Astrocyte of the cerebellum (primary cell): ENCODE data around the gene CGNL1.

ENCODE experiments used
- DNase-seq: peaks from one replicate; pipeline ENCODE4 v3.0.0-alpha.2; 2011; ENCODE audit warnings: low read depth
- H3K4me3 ChIP-seq: 2 replicates; pipeline ENCODE4 v1.5.1; 2011; ENCODE audit warnings: mild to moderate bottlenecking, low read depth, low read length, moderate library complexity
- in situ Hi-C: cut with HindIII; loops from 2 replicates; pipeline ENCODE4 v1.10.0; 2017; ENCODE audit warnings: low sequenced_read_pairs
- TF ChIP-seq, protein P1 (sequence below): IDR thresholded peaks from 2 replicates; pipeline ENCODE4 v1.5.1; 2012; ENCODE audit warnings: low read length, low read depth, moderate library complexity, mild to moderate bottlenecking; ENCODE audit errors: missing control alignments

CGNL1 gene

DNA sequence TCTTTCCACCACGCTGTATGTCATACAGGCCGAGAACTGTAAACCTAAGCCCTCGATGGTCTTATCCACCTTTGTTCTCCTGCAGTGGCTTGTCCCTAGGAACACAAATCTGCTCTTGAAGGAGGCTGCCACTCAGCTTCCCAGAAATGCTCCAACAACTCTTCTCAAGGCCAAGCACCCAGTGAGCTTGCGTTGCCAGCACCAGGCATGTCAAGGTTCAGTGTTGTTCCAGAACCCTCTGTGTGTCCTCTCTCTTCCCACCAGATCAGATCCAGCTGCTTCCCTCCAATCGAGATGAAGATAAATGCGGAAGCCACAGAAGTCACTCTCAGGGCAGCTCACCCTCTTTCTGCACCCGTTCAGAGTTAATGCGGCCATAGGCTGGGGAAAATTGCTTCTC lies 204.1 kb downstream of the CGNL1 start:
- H3K4me3 ChIP-seq = no peak overlapping the region
- TF ChIP-seq, protein P1, sequence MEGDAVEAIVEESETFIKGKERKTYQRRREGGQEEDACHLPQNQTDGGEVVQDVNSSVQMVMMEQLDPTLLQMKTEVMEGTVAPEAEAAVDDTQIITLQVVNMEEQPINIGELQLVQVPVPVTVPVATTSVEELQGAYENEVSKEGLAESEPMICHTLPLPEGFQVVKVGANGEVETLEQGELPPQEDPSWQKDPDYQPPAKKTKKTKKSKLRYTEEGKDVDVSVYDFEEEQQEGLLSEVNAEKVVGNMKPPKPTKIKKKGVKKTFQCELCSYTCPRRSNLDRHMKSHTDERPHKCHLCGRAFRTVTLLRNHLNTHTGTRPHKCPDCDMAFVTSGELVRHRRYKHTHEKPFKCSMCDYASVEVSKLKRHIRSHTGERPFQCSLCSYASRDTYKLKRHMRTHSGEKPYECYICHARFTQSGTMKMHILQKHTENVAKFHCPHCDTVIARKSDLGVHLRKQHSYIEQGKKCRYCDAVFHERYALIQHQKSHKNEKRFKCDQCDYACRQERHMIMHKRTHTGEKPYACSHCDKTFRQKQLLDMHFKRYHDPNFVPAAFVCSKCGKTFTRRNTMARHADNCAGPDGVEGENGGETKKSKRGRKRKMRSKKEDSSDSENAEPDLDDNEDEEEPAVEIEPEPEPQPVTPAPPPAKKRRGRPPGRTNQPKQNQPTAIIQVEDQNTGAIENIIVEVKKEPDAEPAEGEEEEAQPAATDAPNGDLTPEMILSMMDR = no peak
- in situ Hi-C loops = no loop called here
- DNase-seq = no peak

DNA sequence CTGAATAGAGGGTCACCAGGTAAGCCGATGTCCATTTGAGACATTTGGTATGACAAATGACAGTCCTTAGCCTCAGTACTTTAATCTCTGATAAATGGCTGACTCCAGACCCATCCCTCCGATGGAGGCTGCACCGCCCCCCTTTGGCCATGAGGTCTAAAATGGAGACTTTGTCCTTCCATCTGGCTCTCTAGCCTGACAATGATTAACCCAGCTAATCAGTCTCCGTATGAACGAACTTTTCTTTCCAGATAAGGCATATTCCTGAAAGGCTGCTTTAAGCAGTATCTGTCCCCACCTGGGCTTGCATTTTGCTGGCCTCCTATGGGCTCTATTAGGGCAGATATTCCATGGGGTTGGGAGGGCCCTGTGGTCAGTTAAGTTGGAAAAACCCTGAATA lies 204.6 kb downstream of the CGNL1 start:
- in situ Hi-C loops = no loop called here
- no peak overlapping the region for H3K4me3 ChIP-seq
- TF ChIP-seq, protein P1 = no peak
- no peak for DNase-seq

DNA sequence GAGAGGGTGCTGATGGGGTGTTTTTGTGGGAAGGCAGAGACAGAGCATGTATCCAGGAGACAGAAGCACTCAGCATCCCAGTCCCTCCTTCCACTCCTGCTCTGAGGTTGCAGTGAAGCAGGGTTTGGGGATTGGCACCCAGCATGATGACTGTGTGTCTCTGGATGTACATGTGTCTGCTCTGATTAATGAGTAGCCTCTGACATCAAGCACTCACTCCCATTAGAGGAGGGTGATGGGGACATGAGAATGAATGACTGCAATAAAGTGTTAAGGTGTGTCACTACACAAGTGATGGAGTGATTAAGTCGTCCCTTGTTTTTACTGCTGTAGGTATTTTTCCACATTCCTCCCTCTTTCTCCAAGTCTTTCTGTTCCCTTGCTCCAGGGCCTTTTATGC lies 205.8 kb downstream of the CGNL1 start:
- in situ Hi-C loops = no loop called here
- no peak overlapping the region for H3K4me3 ChIP-seq
- TF ChIP-seq, protein P1 = no peak
- DNase-seq = no peak

- no peak overlapping the region for H3K4me3 ChIP-seq
- no peak for DNase-seq
- in situ Hi-C loops = no loop called here
- TF ChIP-seq, protein P1 = no peak
Observed at GRCh38 chr15:57583282-57583681, 207.0 kb downstream of the CGNL1 start.

GRCh38 chr15:57583720-57584119 lies 207.4 kb downstream of the CGNL1 start:
- no peak for DNase-seq
- H3K4me3 ChIP-seq = no peak overlapping the region
- TF ChIP-seq, protein P1 = no peak
- in situ Hi-C loops = no loop called here

- no peak for DNase-seq
- H3K4me3 ChIP-seq = no peak overlapping the region
- TF ChIP-seq, protein P1 = no peak
- in situ Hi-C loops = no loop called here
Observed at GRCh38 chr15:57586661-57587424, 210.5 kb downstream of the CGNL1 start.
